ENCODE results near the gene HNF4A.
"Not testable (repeated sequence)": the region's sequence is repeated elsewhere in the genome, so short reads cannot be mapped to it uniquely, and the experiment has no call there.

HNF4A gene

GRCh38 chr20:44345941-44346340, 9.6 kb upstream of the HNF4A start:
- not testable (repeated sequence) for DNase-seq

DNA sequence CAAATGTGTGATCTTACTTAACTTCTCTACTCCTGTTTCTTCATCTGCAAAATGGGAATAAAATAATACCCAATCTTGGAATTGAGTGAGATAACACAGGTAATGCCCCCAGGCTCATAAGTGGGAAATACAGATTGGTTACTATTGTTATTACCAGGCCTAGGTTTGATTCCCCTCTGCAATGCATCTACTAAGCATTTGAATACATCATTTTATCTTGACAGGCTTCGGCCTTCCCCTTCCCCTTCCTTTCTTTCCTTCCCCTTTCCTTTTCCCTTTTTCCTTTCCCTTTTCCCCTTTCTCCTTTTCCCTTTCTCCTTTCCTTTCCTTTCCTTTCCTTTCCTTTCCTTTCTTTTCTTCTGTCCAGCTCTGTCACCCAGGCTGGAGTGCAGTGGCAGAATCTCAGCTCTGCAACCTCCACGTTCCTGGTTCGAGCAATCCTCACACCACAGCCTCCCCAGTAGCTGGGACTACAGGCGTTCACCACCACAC, 7.3 kb upstream of the HNF4A start:
- no peak for DNase-seq

DNA sequence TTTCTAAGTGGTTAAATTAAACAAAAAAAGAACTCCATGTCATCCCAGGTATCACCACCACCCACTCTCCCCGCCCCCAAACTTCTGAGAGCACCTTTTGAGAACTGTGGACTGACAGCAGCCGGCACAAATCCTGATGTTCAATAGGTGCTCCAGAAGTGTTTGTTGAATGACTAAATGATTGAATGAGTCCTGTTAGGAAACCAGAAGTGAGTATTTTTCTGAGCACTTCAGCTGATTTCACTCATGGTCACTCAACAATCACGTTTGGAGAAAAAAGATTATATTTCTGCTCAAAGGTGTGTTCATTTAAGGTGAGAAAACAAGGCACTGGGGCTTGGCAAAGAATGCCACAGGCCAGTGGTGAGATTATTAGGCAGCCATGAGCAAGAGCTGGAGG, 6.2 kb upstream of the HNF4A start:
- no peak for DNase-seq

- no peak for DNase-seq
Measured at GRCh38 chr20:44350567-44350966, 4.9 kb upstream of the HNF4A start.

DNA sequence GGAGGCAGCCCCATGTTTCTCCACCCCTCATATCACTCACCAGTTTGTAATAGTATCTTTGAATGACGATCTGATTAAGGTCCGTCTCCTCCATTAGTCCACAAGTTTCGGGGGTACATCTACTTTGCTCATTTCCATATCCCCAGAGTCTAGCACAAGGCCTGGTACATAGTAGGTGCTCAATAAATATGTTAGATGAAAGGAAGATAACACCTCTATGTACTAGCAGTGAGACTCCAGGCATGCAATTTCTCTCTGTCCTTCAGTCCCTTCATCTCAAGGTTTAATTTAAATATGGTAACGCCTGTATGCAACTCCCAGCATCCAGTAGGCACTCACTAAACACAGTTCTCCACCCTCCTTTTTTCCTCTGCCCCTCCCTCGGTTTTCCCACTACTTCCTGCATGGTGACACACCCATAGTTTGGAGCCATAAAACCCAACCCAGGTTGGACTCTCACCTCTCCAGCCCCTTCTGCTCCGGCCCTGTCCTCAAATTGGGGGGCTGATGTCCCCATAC, 461 bp upstream of the HNF4A start:
- DNase-seq: no peak

GRCh38 chr20:44356353-44356723, 839 bp downstream of the HNF4A start:
- DNase-seq: no peak

DNA sequence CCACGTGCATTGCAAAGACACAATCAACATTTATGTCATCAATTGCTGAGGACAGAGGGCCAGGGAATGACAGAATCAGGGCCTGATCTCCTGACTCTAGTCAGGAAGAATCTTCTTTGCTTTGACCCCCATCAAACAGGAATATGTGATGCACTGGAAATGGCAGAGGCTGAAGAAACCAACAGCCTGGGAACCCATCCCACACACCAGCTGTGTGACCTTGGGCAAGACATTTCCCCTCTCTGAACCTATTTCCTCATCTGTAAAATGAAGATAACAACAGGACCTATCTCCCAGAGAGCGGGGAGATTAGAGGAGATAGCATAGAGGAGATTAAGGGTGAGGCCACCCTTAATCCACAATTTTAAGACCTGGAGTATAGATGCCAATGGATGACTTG, 1.5 kb downstream of the HNF4A start:
- DNase-seq: no peak

GRCh38 chr20:44357555-44358125, 2.1 kb downstream of the HNF4A start:
- DNase-seq: no peak

GRCh38 chr20:44358776-44359175, 3.3 kb downstream of the HNF4A start:
- DNase-seq: no peak

- DNase-seq: no peak
Measured at GRCh38 chr20:44360221-44360620, 4.7 kb downstream of the HNF4A start.

- no peak for DNase-seq
Measured at GRCh38 chr20:44361021-44361420, 5.5 kb downstream of the HNF4A start.

DNA sequence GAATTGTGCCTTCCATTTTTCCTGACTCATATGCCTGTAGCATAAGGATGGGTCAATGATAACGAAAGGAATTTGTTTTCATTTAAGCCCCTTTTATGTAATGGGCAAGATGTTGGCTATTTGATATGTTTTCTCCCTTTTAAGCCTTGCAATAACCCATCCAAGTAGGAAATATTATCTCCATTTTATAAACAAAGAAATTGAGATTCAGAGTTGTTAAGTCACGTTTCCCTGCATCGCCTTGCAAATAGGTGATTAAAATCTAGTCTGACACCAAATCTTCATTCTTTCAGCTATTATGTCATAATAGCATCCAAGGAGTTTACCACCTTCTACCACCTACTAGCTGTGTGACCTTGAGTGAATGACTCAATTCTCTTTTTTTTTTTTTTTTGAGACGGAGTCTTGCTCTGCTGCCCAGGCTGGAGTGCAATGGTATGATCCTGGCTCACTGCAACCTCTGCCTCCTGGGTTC, 7.0 kb downstream of the HNF4A start:
- no peak for DNase-seq

DNA sequence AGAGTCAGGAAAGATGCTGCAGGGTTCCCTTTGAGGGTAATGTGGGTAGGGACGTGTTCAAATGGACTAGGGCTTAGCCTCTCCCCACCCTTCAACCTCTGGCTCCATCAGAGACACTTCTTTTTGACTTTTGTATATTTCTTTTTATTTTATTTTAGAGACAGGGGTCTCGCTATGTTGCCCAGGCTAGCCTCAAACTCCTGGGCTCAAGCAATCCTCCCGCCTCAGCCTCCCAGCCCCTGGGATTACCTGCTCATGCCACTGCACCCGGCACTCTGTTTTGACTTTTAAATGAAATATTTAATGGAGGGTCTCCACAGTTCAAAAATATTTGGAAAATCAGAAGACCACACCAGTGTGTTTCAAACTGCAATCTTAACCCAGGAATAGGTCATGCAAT, 8.6 kb downstream of the HNF4A start:
- no peak for DNase-seq

DNA sequence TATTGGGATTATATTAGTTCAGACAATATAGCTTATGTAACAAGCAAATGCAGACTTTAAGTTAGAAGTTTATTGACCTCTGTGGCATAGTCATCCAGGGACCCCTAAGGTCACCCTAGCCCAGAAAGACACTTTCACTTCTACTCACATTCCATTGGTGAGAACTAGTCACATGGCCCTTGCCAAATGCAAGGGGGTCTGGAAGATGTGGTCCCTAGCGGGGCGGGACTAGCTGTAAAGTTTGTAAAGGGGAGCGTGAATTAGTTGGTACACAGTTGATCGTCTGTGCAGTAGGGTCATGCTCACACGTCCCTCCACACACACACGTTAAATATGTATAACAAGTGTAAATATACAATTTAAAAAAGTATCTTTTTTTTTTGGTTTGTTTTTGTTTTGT, 9.3 kb downstream of the HNF4A start:
- no peak for DNase-seq

DNA sequence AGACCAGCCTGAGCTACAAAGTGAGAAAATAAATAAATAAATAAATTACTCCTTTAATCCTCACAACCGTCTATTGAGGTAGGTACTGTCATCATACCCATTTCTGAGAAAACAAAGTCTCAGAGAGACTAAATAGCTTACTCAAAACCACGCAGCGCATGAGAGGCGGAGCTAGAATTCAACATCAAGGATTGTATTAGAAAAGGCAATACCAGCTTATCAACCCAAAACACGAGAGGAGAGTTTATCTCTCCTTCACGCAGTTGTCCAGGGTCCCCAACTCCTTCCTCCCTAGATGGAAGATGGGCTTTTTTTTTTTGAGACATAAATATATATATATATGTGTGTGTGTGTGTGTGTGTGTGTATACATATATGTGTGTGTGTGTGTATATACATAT, 12.2 kb downstream of the HNF4A start:
- no peak for DNase-seq

GRCh38 chr20:44370639-44371218, 15.2 kb downstream of the HNF4A start:
- peak; percentile 81 to 86 for DNase-seq

- DNase-seq: no peak
Measured at GRCh38 chr20:44382641-44383040, 27.1 kb downstream of the HNF4A start.

DNA sequence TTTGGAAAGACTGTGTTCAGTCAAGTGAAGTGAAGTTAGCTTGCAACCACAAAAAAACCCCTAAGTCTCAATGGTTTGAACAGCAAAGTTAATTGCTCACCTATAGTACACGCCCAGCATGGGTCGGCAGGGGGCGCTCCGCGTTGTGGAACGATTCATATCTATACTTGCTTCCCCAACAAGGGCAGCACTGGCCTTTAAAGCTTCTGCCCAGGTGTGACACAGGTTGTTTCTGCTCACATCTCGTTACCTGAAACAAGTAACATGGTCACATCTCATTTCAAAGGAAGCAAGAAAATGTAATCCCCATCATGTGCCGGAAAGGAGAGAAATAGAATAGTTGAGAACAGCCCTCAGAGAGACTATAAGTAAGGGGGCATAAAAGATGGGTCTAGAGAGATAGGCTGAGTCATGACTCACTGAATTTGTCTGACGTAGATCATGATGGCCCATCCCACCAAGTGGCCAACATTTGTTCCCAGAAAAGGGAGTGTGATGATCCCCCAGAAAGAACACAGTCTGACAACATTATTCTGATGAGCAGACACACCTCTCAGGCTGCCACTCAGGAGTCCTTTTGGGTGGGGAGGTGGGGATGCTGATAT, 29.0 kb downstream of the HNF4A start:
- peak; percentile 60 to 64 for DNase-seq

DNA sequence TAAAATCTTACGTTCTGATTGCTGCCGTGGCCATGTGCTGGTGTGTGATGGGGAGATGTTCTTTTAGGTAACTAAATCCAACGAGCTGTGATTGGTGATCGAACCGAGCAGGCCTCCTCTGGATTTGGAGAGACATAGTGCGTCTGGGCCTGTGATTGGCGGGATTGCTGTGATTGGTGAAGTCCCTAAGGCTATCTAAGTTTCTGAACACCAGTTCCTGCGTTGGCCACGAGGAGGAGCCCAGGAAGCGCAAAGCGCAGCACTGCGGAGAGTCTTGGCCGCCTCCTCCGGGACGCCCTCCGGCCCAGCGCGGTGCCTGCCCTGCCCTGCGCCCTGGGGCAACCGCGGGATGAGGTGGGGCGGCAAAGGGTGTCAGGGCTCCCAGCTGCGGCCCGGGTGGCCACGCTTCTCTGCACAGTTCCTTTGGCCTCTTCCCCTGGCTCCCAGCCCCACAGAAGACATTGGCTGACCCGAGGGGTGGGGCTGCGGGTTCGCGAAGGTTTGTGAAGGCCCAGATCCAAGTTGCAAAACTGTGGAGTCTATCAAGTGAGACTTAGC, 33.0 kb downstream of the HNF4A start:
- peak; percentile 68 to 72 for DNase-seq

DNA sequence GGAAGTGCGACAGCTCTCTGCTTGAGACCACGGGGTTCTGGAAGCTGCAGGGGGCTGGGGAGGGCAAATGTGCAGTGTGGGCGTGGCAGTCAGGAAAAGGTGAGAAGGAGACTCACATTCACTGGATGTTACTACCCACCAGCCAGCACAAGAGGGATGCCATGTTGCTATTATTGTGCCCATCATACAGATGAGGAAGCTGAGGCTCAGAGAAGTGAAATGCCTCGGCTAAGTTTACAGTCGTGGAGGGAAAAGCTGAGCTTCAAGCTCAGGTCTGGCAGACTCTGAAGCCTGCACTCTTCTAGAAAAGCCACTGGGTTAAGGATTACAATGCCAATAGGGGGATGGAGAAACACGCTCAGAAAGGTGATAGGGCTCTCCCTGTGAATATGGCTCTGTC, 34.4 kb downstream of the HNF4A start:
- no peak for DNase-seq

GRCh38 chr20:44390280-44390679, 34.8 kb downstream of the HNF4A start:
- no peak for DNase-seq

DNA sequence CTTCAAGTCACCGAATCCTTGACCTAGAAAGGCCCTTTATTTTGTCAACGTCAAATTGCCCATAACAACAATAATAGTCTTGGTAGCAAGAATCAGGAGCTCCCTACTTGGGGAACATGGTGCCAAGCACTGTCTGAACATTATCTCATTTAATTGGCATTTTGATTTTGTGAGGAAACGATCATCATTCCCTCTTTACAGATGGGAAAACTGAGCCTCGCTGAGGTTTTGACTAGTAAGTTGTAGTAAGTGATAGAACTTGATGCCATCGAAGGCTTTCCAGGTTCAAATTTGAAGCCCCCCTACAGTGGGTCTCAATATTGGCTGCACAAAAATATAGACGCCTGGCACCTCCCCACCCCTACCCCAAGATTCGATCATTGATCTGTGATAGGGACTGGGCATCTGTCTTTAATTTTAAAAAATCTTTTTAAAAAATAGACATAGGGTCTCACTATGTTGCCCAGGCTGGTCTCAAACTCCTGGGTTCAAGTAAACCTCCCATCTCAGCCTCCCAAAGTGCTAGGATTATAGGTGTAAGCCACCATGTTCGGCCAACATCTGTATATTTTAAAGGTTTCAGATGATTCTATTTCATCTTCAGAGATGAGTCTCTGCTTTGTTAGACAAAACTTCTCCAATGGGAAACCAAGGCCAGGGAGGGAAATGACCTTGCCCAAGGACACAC, 36.7 kb downstream of the HNF4A start:
- no peak for DNase-seq
